GM12875 (cell line): ENCODE measurements around the gene FAM168A.

Experiments used
- H3K4me3 ChIP-seq: one replicate; pipeline ENCODE4 v1.5.1; 2011; ENCODE audit warnings: low read depth, low read length, control low read depth
- CTCF ChIP-seq: IDR thresholded peaks from 2 replicates; pipeline ENCODE4 v1.5.1; 2011; ENCODE audit warnings: low read depth, mild to moderate bottlenecking, control low read depth, inconsistent platforms, low read length, moderate library complexity, borderline replicate concordance; ENCODE audit not compliant: insufficient read depth

The FAM168A gene

GRCh38 chr11:73637012-73637411 is 39.1 kb upstream of the FAM168A start:
- no peak for TF ChIP-seq CTCF
- no peak overlapping the region for H3K4me3 ChIP-seq

- H3K4me3 ChIP-seq, result no peak overlapping the region
- TF ChIP-seq CTCF, result no peak
These were observed 38.3 kb upstream of the FAM168A start for GRCh38 chr11:73636249-73636648.

- H3K4me3 ChIP-seq, result no peak overlapping the region
- TF ChIP-seq CTCF, result no peak
These were observed 37.8 kb upstream of the FAM168A start for GRCh38 chr11:73635721-73636120.

GRCh38 chr11:73633999-73634398 is 36.1 kb upstream of the FAM168A start:
- no peak for TF ChIP-seq CTCF
- H3K4me3 ChIP-seq, result no peak overlapping the region

- no peak for TF ChIP-seq CTCF
- H3K4me3 ChIP-seq, result no peak overlapping the region
These were observed 35.1 kb upstream of the FAM168A start for GRCh38 chr11:73632996-73633395.

GRCh38 chr11:73629907-73630306 is 32.0 kb upstream of the FAM168A start:
- H3K4me3 ChIP-seq, result no peak overlapping the region
- no peak for TF ChIP-seq CTCF

GRCh38 chr11:73625696-73626318 is 27.9 kb upstream of the FAM168A start:
- H3K4me3 ChIP-seq, result no peak overlapping the region
- TF ChIP-seq CTCF, result peak; percentile 85
